ENCODE results near the gene NID2. TPM values are rescaled to one million over a fixed set of nuclear protein-coding genes. Genes with fewer than 3 reads are reported as not detected.

Gene NID2
- total and polyA plus RNA-seq, 4 donors = 2.8 to 56.6 (median 26.5) TPM

- DNase-seq (no peak), ATAC-seq (ENCODE audit: low FRiP score) (no peak)
- Histone ChIP-seq H3K27me3 (ENCODE audit: control insufficient read depth in 1 of 2, insufficient read depth in 2 of 2, low read length in 1 of 2) (no peaks in the 10 kb centered on the region), H3K36me3 (ENCODE audit: control insufficient read depth in 1 of 2, insufficient read depth in 2 of 2, low read length in 1 of 2) (no peaks in the 10 kb centered on the region), H3K27ac (ENCODE audit: low read depth in 1 of 2, low read length in 2 of 2) (no peak overlapping the region), H3K9me3 (ENCODE audit: control insufficient read depth, low read length) (peaks cover 2% of the 10 kb centered on the region), H3K4me1 (ENCODE audit: control insufficient read depth in 1 of 2, insufficient read depth in 2 of 2, low read length in 2 of 2) (peaks cover 0 to 2% of the 10 kb centered on the region in 2 donors), H3K4me3 (ENCODE audit: low read length in 2 of 2) (no peak overlapping the region)
- intact Hi-C loops (cut with DNase I) = no loop called here
These were observed 14.0 kb upstream of the NID2 start for GRCh38 chr14:52082903-52083302.

- intact Hi-C loops (cut with DNase I) = no loop called here
- Histone ChIP-seq H3K27ac (ENCODE audit: low read depth in 1 of 2, low read length in 2 of 2) (no peak overlapping the region), H3K4me3 (ENCODE audit: low read length in 2 of 2) (no peak overlapping the region), H3K27me3 (ENCODE audit: control insufficient read depth in 1 of 2, insufficient read depth in 2 of 2, low read length in 1 of 2) (no peaks in the 10 kb centered on the region), H3K4me1 (ENCODE audit: control insufficient read depth in 1 of 2, insufficient read depth in 2 of 2, low read length in 2 of 2) (peaks cover 2 to 3% of the 10 kb centered on the region in 2 donors), H3K9me3 (ENCODE audit: control insufficient read depth, low read length) (peaks cover 2% of the 10 kb centered on the region), H3K36me3 (ENCODE audit: control insufficient read depth in 1 of 2, insufficient read depth in 2 of 2, low read length in 1 of 2) (no peaks in the 10 kb centered on the region)
- WGBS, 2 donors = 94 to 96% methylated on average over 3 of the region's 3 CpGs
- DNase-seq = no peak
- ATAC-seq (ENCODE audit: low FRiP score) = no peak
These were observed 13.1 kb upstream of the NID2 start for GRCh38 chr14:52081964-52082363.

DNA sequence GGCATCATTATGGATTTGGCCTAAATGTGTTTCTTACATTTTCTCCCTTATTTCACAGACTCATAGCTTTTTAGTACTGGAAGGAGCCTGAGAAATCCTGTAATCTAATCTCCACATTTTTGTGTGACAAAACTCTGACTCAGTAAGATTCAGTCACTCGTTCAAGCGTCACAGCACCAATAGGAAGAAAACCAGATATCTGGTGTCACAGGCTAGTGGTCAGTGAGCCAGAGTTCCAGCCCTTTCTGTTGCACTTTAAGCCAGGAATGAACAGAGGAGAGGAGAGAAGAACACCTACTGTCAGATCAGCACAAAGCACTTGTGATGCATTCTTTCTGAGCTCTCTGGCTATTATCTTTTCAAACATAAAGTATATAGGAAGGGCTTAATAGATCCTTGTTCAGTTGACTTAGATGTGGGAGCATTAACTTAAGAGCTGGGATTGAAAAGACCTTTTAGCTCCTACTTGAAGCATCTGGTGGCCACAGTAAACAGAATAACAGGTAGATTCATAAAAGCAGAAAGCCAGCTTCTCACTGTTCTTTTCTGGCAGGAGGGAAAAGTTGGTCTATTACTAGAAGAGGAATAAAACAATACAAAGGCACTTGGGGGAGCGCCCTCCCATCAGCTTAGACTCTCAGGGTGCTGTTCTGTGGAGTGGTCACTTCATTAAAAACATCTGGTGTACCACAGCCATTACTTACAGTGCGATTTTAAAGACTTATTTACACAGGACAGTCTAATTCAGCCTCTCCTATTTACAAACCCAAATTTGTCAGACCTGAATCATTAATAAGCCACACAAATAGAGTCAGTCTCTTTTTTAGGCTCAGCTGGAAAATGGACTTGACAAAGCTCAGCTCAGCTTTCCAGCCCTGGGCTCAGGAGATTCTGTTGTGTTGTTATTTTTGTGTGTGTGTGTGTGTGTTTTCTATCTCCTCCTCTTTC, 12.2 kb upstream of the NID2 start:
- H3K9me3 ChIP-seq (ENCODE audit: control insufficient read depth, low read length) = peaks cover 2% of the 10 kb centered on the region
- DNase-seq = no peak
- H3K4me3 ChIP-seq (ENCODE audit: low read length in 2 of 2) = no peak overlapping the region
- H3K4me1 ChIP-seq (ENCODE audit: control insufficient read depth in 1 of 2, insufficient read depth in 2 of 2, low read length in 2 of 2) = peaks cover 3 to 4% of the 10 kb centered on the region in 2 donors
- no peak for ATAC-seq (ENCODE audit: low FRiP score)
- intact Hi-C loops (cut with DNase I) = no loop called here
- 35 to 36% methylated on average over 4 of the region's 4 CpGs for WGBS, 2 donors
- H3K27me3 ChIP-seq (ENCODE audit: control insufficient read depth in 1 of 2, insufficient read depth in 2 of 2, low read length in 1 of 2) = no peaks in the 10 kb centered on the region
- no peaks in the 10 kb centered on the region for H3K36me3 ChIP-seq (ENCODE audit: control insufficient read depth in 1 of 2, insufficient read depth in 2 of 2, low read length in 1 of 2)
- H3K27ac ChIP-seq (ENCODE audit: low read depth in 1 of 2, low read length in 2 of 2) = no peak overlapping the region

- WGBS, 2 donors = 25 to 33% methylated on average over 2 of the region's 2 CpGs
- no peak for DNase-seq
- Histone ChIP-seq H3K36me3 (ENCODE audit: control insufficient read depth in 1 of 2, insufficient read depth in 2 of 2, low read length in 1 of 2) (no peaks in the 10 kb centered on the region), H3K27me3 (ENCODE audit: control insufficient read depth in 1 of 2, insufficient read depth in 2 of 2, low read length in 1 of 2) (no peaks in the 10 kb centered on the region), H3K9me3 (ENCODE audit: control insufficient read depth, low read length) (peaks cover 2% of the 10 kb centered on the region), H3K27ac (ENCODE audit: low read depth in 1 of 2, low read length in 2 of 2) (no peak overlapping the region), H3K4me1 (ENCODE audit: control insufficient read depth in 1 of 2, insufficient read depth in 2 of 2, low read length in 2 of 2) (peaks cover 3 to 4% of the 10 kb centered on the region in 2 donors), H3K4me3 (ENCODE audit: low read length in 2 of 2) (no peak overlapping the region)
- ATAC-seq (ENCODE audit: low FRiP score) = no peak
- intact Hi-C loops (cut with DNase I) = no loop called here
These were observed 11.4 kb upstream of the NID2 start for GRCh38 chr14:52080158-52080800.

DNA sequence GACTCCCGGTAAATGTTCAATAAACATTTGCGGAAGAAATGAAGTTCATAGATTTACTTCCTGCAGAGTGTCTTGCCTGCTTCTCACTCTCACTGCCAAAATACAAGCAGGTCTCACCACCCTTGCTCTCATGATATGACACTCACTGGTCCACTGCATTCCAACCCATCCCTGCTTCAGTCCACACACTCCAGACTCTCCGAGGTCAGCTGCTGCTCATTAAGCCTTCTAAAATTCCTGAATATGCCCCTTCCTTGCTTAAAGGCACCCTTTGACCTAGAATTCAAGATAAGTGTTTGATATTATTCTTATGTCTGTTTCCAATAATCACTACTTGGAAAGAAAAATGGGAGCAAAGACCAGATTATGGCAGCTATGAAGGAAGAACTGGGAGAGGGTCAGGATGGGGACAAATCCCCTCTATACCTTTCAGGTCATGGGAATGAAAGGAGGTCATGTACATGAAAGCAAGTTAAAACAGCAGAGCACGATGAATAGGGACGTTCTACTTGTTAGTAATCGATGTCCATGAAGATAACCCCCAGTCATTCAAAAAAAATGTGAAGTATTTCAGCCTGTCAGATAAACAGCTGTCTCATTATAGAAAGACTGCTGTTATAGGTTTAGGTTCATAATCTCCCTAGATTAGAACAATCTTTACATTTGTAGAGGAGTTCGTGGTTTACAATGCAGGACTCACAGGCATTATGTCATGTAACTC, 10.5 kb upstream of the NID2 start:
- Histone ChIP-seq H3K4me3 (ENCODE audit: low read length in 2 of 2) (no peak overlapping the region), H3K4me1 (ENCODE audit: control insufficient read depth in 1 of 2, insufficient read depth in 2 of 2, low read length in 2 of 2) (peaks cover 3 to 4% of the 10 kb centered on the region in 2 donors), H3K36me3 (ENCODE audit: control insufficient read depth in 1 of 2, insufficient read depth in 2 of 2, low read length in 1 of 2) (no peaks in the 10 kb centered on the region), H3K27me3 (ENCODE audit: control insufficient read depth in 1 of 2, insufficient read depth in 2 of 2, low read length in 1 of 2) (no peaks in the 10 kb centered on the region), H3K27ac (ENCODE audit: low read depth in 1 of 2, low read length in 2 of 2) (no peak overlapping the region), H3K9me3 (ENCODE audit: control insufficient read depth, low read length) (no peaks in the 10 kb centered on the region)
- ATAC-seq (ENCODE audit: low FRiP score) (no peak), DNase-seq (no peak)
- 77 to 79% methylated on average over 7 of the region's 7 CpGs for WGBS, 2 donors
- intact Hi-C loops (cut with DNase I) = loop anchor here (5.0 kb wide), 2 partner anchors 47 to 77 kb away; no protein-coding TSS in a partner anchor

GRCh38 chr14:52078721-52079120, 9.9 kb upstream of the NID2 start:
- Histone ChIP-seq H3K4me1 (ENCODE audit: control insufficient read depth in 1 of 2, insufficient read depth in 2 of 2, low read length in 2 of 2) (peaks cover 3 to 4% of the 10 kb centered on the region in 2 donors), H3K36me3 (ENCODE audit: control insufficient read depth in 1 of 2, insufficient read depth in 2 of 2, low read length in 1 of 2) (no peaks in the 10 kb centered on the region), H3K9me3 (ENCODE audit: control insufficient read depth, low read length) (no peaks in the 10 kb centered on the region), H3K27ac (ENCODE audit: low read depth in 1 of 2, low read length in 2 of 2) (no peak overlapping the region), H3K4me3 (ENCODE audit: low read length in 2 of 2) (no peak overlapping the region), H3K27me3 (ENCODE audit: control insufficient read depth in 1 of 2, insufficient read depth in 2 of 2, low read length in 1 of 2) (no peaks in the 10 kb centered on the region)
- ATAC-seq (ENCODE audit: low FRiP score) = no peak
- intact Hi-C loops (cut with DNase I) = loop anchor here (5.0 kb wide), 2 partner anchors 46 to 76 kb away; no protein-coding TSS in a partner anchor
- WGBS, 2 donors = 44 to 52% methylated on average over 2 of the region's 2 CpGs
- DNase-seq = no peak

DNA sequence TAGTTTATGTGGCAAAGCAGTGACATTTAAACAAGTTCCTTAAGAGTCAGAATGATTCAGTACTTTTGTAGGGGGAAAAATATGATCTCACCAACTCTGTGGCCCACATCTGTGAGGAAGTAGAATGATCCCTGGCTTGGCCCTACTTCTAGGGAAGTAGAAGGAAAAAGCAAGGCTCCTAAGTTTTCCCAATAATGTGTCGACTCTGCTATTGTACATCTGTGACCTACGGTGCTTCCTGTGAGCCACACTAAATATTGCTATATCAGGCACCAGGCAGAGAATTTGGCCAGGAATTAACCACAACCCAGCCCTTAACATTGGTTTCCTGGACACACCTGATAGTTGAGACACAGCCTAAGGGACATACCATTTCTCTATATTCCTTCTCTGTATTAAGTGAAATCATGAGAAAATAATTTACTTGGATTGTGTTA, 9.3 kb upstream of the NID2 start:
- no peak for DNase-seq
- intact Hi-C loops (cut with DNase I) = loop anchor here (5.0 kb wide), 2 partner anchors 46 to 76 kb away; no protein-coding TSS in a partner anchor
- no peaks in the 10 kb centered on the region for H3K27me3 ChIP-seq (ENCODE audit: control insufficient read depth in 1 of 2, insufficient read depth in 2 of 2, low read length in 1 of 2)
- no peak for ATAC-seq (ENCODE audit: low FRiP score)
- H3K4me1 ChIP-seq (ENCODE audit: control insufficient read depth in 1 of 2, insufficient read depth in 2 of 2, low read length in 2 of 2) = peaks cover 3 to 4% of the 10 kb centered on the region in 2 donors
- WGBS, 2 donors = 34 to 48% methylated on average over 2 of the region's 2 CpGs
- H3K9me3 ChIP-seq (ENCODE audit: control insufficient read depth, low read length) = no peaks in the 10 kb centered on the region
- H3K36me3 ChIP-seq (ENCODE audit: control insufficient read depth in 1 of 2, insufficient read depth in 2 of 2, low read length in 1 of 2) = no peaks in the 10 kb centered on the region
- H3K27ac ChIP-seq (ENCODE audit: low read depth in 1 of 2, low read length in 2 of 2) = no peak overlapping the region
- H3K4me3 ChIP-seq (ENCODE audit: low read length in 2 of 2) = no peak overlapping the region

- no peaks in the 10 kb centered on the region for H3K9me3 ChIP-seq (ENCODE audit: control insufficient read depth, low read length)
- DNase-seq (no peak), ATAC-seq (ENCODE audit: low FRiP score) (no peak)
- no peak overlapping the region for H3K27ac ChIP-seq (ENCODE audit: low read depth in 1 of 2, low read length in 2 of 2)
- no peaks in the 10 kb centered on the region for H3K36me3 ChIP-seq (ENCODE audit: control insufficient read depth in 1 of 2, insufficient read depth in 2 of 2, low read length in 1 of 2)
- intact Hi-C loops (cut with DNase I) = loop anchor here (5.0 kb wide), 2 partner anchors 45 to 75 kb away; no protein-coding TSS in a partner anchor
- H3K27me3 ChIP-seq (ENCODE audit: control insufficient read depth in 1 of 2, insufficient read depth in 2 of 2, low read length in 1 of 2) = no peaks in the 10 kb centered on the region
- H3K4me3 ChIP-seq (ENCODE audit: low read length in 2 of 2) = no peak overlapping the region
- WGBS, 2 donors = 18 to 72% methylated on average over 2 of the region's 2 CpGs
- H3K4me1 ChIP-seq (ENCODE audit: control insufficient read depth in 1 of 2, insufficient read depth in 2 of 2, low read length in 2 of 2) = peaks cover 3 to 4% of the 10 kb centered on the region in 2 donors
These were observed 8.6 kb upstream of the NID2 start for GRCh38 chr14:52077256-52077979.
